ENCODE data around the gene TAGAP.

Gene TAGAP

GRCh38 chr6:159044899-159045727 lies at the start of gene TAGAP:
Gene TAGAP, minus strand, starts transcription at chr6:159044991. Its CDS starts 845 bp downstream, at chr6:159044146.
- DNase-seq (ENCODE audit: low read depth) = peak; percentile 29

- DNase-seq (ENCODE audit: low read depth) = no peak
Measured at GRCh38 chr6:159093609-159094443, 49.0 kb upstream of the TAGAP start.

GRCh38 chr6:159092631-159093030 lies 47.8 kb upstream of the TAGAP start:
- peak; percentile 17 for DNase-seq (ENCODE audit: low read depth)

GRCh38 chr6:159090530-159091480 lies 46.0 kb upstream of the TAGAP start:
- DNase-seq (ENCODE audit: low read depth) = no peak

GRCh38 chr6:159089909-159090308 lies 45.1 kb upstream of the TAGAP start:
- no peak for DNase-seq (ENCODE audit: low read depth)

GRCh38 chr6:159089443-159089842 lies 44.7 kb upstream of the TAGAP start:
- no peak for DNase-seq (ENCODE audit: low read depth)

GRCh38 chr6:159086033-159086618 lies 41.3 kb upstream of the TAGAP start:
- DNase-seq (ENCODE audit: low read depth) = no peak

GRCh38 chr6:159085396-159085895 lies 40.7 kb upstream of the TAGAP start:
- DNase-seq (ENCODE audit: low read depth) = no peak

GRCh38 chr6:159084493-159085091 lies 39.8 kb upstream of the TAGAP start:
- DNase-seq (ENCODE audit: low read depth) = peak; percentile 82

GRCh38 chr6:159083146-159083545 lies 38.4 kb upstream of the TAGAP start:
- DNase-seq (ENCODE audit: low read depth) = no peak

- no peak for DNase-seq (ENCODE audit: low read depth)
Measured at GRCh38 chr6:159082039-159082815, 37.4 kb upstream of the TAGAP start.

GRCh38 chr6:159080217-159080976 lies 35.6 kb upstream of the TAGAP start:
- no peak for DNase-seq (ENCODE audit: low read depth)

GRCh38 chr6:159079367-159079766 lies 34.6 kb upstream of the TAGAP start:
- DNase-seq (ENCODE audit: low read depth) = no peak

- no peak for DNase-seq (ENCODE audit: low read depth)
Measured at GRCh38 chr6:159077123-159077522, 32.3 kb upstream of the TAGAP start.

GRCh38 chr6:159075506-159076228 lies 30.9 kb upstream of the TAGAP start:
- no peak for DNase-seq (ENCODE audit: low read depth)

GRCh38 chr6:159074876-159075275 lies 30.1 kb upstream of the TAGAP start:
- no peak for DNase-seq (ENCODE audit: low read depth)

- DNase-seq (ENCODE audit: low read depth) = peak; percentile 55
Measured at GRCh38 chr6:159074120-159074684, 29.4 kb upstream of the TAGAP start.
